HG03097 (cell line): ENCODE results near the gene CLEC4E.
"Not testable (repeated sequence)": the region's sequence is repeated elsewhere in the genome, so short reads cannot be mapped to it uniquely, and the experiment has no call there.

Source experiments
- ATAC-seq: cut with Tn5 transposase; IDR thresholded peaks from one replicate; pipeline ENCODE4 v1.9.1; 2021; ENCODE audit not compliant: unreplicated experiment, low FRiP score

The CLEC4E gene

GRCh38 chr12:8544295-8544694 is 3.6 kb upstream of the CLEC4E start:
- ATAC-seq, result no peak

GRCh38 chr12:8541562-8541961 is 857 bp upstream of the CLEC4E start:
- ATAC-seq, result no peak

GRCh38 chr12:8537820-8538219 is 2.9 kb downstream of the CLEC4E start:
- not testable (repeated sequence) for ATAC-seq

DNA sequence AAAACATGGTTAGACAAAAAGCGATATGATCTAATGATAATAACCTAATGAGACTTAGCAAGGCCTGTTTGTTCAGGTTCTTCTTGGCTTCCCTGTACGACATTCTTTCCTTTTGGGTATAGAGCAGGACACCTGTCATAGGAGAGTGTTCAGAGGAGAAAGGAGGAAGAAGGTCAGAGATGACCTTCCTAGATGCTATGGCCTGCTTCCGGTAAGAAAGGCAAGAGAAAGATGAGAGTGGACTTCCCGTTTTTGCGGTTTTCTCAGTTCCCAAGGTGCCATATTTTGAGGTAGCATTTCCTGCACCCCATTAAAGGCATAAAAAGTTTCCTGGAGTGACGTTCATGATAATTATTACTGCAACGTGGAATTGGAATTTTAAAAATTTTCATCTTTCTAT is 8.7 kb downstream of the CLEC4E start:
- no peak for ATAC-seq

DNA sequence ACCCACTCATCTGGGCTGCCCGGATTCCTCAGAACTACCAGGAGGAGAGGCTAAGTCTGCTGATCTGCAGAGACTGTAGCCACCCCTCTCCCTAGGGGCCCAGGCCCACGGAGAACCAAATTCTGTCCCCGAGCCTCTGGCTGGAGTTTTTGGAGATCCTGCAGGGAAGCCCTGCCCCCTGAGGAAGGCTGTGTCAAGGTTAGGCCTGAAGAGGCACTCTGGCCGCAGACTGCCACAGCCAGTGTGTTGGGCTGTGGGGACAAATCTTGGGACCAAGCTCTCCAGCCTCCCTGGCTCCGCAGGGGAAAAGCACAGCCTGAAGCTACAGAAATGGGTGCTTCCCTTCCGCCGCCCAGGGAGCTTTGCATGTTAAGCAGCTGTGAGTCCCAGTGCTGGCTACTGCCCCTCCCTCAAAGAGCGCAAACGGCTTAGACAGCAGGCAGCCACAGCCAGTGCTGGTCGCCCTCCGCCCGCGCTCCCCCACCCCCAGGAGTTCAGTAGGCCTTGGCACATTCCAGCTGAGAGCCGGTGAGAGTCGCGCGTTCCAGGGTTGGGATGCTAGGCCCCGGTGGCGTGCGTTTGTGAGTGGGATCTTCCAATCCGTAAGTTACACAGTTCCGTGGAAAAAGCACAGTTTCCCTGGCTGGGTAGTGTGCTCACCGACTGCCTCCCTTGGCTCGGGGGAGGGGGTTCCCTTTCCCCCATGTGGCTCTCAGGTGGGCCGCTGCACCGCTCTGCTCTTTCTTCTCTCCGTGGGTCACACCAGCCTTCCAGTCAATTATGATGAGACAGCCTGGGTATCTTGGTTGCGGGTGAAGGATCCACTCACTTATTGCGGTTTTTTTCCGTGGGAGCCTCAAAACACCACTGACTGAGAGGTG is 13.2 kb downstream of the CLEC4E start:
- ATAC-seq, result no peak

DNA sequence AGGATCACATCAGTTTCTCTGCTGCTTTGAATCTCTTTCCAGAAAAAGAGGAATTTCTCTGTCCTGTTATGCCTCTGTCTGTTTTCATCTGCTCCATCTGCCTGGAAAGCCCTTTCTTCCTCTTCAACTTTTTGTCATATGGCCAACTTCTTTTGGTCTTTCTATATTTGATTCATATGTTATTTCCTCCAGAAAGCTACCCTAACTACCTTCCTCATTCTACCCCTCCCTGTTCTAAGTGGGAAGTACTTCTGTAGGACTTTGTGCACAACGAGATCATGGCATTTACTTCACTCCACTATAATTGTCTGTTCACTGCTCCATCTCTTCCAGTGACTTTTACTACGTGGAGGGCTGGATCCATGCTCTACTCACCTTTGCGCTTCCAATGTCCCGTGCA is 21.5 kb downstream of the CLEC4E start:
- no peak for ATAC-seq

DNA sequence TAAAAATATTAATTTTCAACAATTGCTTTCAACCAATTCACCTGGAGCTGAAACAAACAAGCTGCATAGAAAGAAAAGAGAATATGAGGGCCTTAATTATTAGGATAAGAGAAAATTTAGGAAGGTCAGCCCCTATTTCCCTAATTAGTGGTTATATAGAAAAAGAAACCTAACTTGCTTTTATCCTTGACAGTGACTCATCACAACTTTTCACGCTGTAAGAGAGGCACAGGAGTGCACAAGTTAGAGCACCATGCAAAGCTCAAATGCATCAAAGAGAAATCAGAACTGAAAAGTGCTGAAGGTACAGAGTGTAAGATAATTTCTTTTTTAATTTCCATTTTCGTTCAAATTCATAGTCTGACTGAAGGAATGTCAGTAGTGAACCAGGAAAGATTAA is 22.7 kb downstream of the CLEC4E start:
- no peak for ATAC-seq

DNA sequence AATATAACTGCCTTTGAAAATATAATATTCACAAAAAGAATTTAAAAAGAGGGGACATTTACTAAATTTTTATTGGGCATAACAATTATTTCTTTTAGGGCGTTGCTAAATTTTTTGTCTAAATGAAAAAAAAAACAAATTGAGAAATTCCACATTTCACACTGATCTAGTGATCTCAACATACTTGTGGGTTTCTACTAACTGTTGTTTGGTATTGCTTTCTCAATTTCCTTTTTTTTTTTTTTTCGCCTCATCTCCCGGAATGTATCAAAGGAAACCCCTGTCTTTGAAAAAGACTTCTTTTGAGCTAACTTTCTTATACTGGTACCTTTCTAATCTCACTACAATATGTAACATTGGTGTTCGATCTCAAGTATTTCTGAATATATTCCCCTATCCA is 27.4 kb downstream of the CLEC4E start, which contains the start of gene CLEC4D:
Gene CLEC4D, plus strand, starts transcription at position 248 of the 400 bp plus-strand sequence. CDS start 230 bp downstream, outside the sequence.
- ATAC-seq, result no peak

DNA sequence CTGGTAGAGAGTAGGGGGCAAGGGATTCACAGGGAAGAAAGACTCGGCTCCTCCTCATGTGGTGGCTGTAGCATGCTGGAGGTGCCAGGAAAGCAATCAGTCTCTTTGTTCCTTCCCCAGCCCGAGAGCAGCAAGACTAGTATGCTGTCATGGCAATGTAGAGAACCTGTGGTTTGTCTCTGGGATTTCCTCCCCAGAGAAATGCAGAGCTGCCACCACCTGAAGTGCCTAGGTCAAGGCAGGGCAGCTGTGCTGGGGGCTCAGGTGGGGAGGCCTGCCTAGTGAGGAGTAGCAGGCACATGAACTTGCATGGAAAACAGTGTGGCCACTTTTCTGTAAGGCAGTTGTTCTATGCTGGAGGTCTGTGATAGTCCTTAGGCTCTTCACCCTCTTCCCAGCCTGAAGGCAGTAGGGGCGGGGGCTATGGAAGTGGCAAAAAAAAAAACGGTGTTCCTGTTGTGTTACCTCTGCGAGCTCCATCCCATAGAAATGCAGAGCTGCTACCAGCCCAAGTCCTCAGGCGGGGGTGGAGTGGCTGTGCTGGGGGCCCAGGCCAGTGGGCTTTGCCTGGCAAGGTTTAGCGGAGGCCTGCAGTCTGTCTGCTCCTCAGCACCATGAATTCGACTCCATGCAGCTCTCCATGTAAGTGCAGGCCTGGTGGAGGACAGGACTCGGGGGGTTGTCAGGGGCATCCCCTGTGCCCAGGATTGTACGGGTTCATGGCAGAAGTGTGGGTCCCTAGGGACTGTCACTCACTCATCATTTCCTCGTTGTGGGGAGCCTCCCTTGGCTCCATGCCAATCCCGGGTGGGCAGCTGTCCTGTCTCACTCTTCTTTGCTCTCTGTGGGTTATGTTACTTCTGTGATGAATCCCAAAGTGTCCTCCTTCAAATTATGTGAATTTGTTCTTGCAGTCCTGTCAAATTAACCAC is 31.5 kb downstream of the CLEC4E start:
- ATAC-seq, result no peak

- no peak for ATAC-seq
Measured at GRCh38 chr12:8508223-8508622, 32.5 kb downstream of the CLEC4E start.

DNA sequence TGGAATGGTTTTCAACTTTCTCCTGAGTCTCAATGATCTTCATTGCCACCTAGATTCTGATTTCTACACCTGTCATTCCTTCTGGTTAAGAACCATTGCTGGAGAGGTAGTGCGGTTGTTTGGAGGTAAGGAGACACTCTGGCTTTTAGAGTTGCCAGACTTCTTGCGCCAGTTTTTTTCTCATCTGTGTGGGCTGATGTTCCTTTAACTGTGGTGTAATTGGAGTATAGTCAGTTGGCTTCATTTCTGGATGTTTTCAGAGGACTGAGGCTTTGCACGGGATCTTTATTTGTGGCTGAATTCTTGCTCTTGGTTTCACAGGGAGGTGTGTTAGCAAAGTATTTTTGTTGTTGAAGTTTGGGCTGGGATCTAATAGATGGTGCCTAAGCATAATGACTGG is 33.1 kb downstream of the CLEC4E start:
- no peak for ATAC-seq

DNA sequence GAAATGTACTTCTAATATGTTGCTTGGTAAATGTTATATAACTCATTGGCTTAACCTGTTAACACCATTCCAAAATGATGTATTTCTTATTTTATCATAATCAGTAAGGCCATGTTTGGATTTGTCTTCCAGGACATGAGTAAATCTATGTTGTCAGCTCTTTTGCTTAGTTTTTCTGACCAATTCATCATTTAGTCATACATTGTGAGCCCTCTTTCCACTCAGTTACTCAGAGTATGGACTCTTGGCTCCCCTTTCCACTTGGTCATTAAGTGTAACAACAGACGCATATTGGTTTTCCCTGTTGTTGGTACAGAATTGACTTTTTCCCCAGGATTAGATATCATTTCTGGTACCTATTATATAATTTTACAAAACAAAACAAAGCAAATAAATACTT is 36.4 kb downstream of the CLEC4E start:
- no peak for ATAC-seq

DNA sequence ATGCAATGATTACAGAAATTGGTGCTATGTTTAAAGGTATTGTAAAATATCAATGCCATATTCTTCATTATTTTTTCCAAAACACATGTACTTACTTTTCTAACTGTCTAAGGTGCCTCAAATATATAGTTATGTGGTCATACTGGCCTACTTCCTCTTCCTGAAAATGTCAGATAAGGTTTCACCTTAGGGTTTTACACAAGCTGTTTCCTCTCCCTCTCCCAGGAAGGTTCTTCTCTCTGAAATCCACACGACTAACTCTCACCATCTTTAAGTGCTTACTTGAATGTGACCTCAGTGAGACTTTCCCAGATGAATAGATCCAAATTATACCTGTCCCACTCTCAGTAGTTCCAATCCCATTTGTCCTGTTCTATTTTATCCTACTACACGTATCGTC is 39.0 kb downstream of the CLEC4E start:
- ATAC-seq, result no peak

GRCh38 chr12:8499616-8500015 is 41.1 kb downstream of the CLEC4E start:
- ATAC-seq, result no peak

DNA sequence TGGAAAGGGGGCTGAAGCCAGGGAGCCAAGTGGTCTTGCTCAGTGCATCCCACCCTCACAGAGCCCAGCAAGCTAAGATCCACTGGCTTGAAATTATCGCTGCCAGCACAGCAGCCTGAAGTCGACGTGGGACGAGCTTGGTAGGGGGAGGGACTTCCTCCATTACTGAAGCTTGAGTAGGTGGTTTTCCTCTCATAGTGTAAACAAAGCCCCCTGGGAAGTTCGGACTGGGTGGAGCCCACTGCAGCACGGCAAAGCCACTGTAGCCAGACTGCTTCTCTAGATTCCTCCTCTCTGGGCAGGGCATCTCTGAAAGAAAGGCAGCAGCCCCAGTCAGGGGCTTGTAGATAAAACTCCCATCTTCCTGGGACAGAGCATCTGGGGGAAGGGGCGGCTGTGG is 44.6 kb downstream of the CLEC4E start:
- ATAC-seq, result not testable (repeated sequence)

- ATAC-seq, result not testable (repeated sequence)
Measured at GRCh38 chr12:8495671-8496070, 45.0 kb downstream of the CLEC4E start.

DNA sequence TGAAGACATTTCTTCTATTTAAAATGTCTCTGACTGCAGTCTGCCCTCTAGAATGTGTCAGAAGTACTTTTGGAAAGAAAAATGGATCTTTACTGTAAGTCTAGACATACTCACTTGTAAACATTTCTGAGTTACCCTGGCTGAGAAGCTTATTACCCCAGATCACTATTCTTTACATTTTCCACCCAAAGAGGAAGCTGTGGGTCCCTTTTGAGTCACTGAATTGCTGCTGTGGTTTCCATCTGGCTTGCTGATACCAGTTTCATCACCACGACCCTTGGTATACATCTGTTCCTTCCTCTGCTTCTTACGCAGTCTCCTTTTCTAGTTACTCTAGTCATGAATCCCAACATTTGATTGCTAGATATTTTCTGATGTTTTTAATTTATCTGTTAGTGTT is 47.6 kb downstream of the CLEC4E start:
- ATAC-seq, result peak; percentile 89

DNA sequence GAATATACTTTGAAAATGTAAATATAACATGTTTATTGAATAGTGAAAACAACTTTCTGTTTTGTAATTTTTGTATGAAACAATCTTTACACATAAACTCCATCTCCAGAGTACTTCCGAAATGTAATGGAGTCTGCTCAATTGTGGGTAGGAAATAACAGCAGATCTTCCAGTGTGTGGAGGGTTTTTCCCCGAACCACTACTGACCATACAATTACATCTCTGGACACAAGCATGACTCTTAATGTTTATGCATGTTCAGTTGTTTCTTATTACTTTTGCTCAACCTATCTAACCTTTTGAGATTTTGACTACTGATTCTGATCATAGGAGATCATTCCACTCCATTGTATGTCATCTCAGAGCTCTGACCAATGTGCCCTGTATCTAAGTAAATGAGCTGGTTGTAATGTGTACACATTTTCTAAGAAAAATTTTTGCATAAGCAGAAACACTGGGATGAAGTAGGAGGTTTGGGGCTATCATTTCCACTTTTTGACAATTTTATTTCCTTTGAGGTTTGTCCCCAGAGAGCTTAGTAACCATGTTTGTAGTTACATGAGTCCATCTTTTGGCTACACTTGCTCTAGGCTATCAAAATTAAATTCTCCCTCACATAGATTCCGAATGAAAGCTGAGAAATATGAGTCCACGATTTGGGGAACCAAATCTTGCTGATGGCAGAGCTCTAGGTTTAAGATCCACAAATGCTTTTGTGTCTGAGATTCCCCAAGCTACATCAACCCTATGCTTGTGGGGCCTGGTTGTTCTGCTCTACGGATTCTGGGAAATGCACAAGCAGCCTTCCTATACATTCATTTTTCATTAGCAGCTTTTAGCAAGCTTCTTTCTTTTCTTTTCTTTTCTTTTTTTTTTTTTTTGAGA is 48.8 kb downstream of the CLEC4E start:
- ATAC-seq, result no peak
